Ascending aorta (tissue), 2 donors: Measurements from ENCODE around the gene FATE1. TPM values are rescaled to one million over a fixed set of nuclear protein-coding genes. Genes with fewer than 3 reads are reported as not detected.

Experiments
- DNase-seq, 2 donors: peaks; one replicate each; pipeline ENCODE4 v3.0.0-alpha.2; 2019; ENCODE audit warnings: low spot score in 2 of 2
- H3K27ac ChIP-seq, 2 donors: fragments of 200-600 bp; sonication (generic); one replicate each; pipeline ENCODE4 v1.5.1; 2016 to 2017; ENCODE audit warnings: mild to moderate bottlenecking in 1 of 2
- H3K27me3 ChIP-seq: fragments of 200-600 bp; sonication (generic); one replicate; pipeline ENCODE4 v1.5.1; 2017
- H3K36me3 ChIP-seq, 2 donors: fragments of 200-600 bp; sonication (generic); one replicate each; pipeline ENCODE4 v1.5.1; 2016
- H3K4me1 ChIP-seq, 2 donors: fragments of 200-600 bp; sonication (generic); one replicate each; pipeline ENCODE4 v1.5.1; 2016 to 2017; ENCODE audit warnings: mild to moderate bottlenecking in 1 of 2
- H3K4me3 ChIP-seq, 2 donors: fragments of 200-600 bp; sonication (generic); one replicate each; pipeline ENCODE4 v1.5.1; 2016 to 2017; ENCODE audit warnings: mild to moderate bottlenecking in 1 of 2
- H3K9me3 ChIP-seq, 2 donors: fragments of 200-600 bp; sonication (generic); one replicate each; pipeline ENCODE4 v1.5.1; 2016
- intact Hi-C: fragments of 100-400 bp; cut with DNase I; formaldehyde crosslinking; loops from one replicate; pipeline ENCODE4 v1.15.1; 2023
- total RNA-seq: library from RNA; depleted of rRNA; stranded (reverse); fragments of >200 nt; gene quantifications from one replicate; pipeline ENCODE4 v1.1.0, GENCODE V29; 2016
- TF ChIP-seq, protein P1 (sequence below), 3 experiments: fragments of 200-600 bp in 2 of 3; fragments of 450-650 bp in 1 of 3; sonication (generic) in 2 of 3; IDR thresholded peaks; one replicate each; pipeline ENCODE4 v1.5.1; 2016 to 2019; ENCODE audit warnings: antibody characterized with exemption in 3 of 3, mild to moderate bottlenecking in 1 of 3, moderate library complexity in 1 of 3

The FATE1 gene
- total RNA-seq, 1 donor from 2014 or later, result not detected

DNA sequence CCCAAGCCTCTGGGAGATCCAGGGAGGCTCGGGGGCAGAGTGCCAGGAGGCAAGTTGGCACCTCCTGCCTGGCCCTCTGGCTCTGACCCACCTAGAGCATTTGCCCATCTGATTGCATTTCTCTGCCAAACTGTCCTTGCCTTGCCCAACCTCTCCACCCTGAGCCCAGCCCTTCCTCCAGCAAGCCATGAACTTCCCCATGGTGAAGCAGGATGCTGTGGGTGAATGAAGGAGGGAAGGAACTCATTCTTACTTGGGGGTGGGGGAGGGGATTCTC lies 9.4 kb downstream of the FATE1 start:
- Histone ChIP-seq H3K4me3 (no peak overlapping the region), H3K27me3 (no peaks in the 10 kb centered on the region), H3K9me3 (no peaks in the 10 kb centered on the region), H3K27ac (no peak overlapping the region), H3K36me3 (no peaks in the 10 kb centered on the region), H3K4me1 (no peaks in the 10 kb centered on the region)
- DNase-seq, result no peak
- intact Hi-C loops, result no loop called here
- TF ChIP-seq, protein P1, sequence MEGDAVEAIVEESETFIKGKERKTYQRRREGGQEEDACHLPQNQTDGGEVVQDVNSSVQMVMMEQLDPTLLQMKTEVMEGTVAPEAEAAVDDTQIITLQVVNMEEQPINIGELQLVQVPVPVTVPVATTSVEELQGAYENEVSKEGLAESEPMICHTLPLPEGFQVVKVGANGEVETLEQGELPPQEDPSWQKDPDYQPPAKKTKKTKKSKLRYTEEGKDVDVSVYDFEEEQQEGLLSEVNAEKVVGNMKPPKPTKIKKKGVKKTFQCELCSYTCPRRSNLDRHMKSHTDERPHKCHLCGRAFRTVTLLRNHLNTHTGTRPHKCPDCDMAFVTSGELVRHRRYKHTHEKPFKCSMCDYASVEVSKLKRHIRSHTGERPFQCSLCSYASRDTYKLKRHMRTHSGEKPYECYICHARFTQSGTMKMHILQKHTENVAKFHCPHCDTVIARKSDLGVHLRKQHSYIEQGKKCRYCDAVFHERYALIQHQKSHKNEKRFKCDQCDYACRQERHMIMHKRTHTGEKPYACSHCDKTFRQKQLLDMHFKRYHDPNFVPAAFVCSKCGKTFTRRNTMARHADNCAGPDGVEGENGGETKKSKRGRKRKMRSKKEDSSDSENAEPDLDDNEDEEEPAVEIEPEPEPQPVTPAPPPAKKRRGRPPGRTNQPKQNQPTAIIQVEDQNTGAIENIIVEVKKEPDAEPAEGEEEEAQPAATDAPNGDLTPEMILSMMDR (IDR thresholded peaks at IDR 0.05), result no peak

DNA sequence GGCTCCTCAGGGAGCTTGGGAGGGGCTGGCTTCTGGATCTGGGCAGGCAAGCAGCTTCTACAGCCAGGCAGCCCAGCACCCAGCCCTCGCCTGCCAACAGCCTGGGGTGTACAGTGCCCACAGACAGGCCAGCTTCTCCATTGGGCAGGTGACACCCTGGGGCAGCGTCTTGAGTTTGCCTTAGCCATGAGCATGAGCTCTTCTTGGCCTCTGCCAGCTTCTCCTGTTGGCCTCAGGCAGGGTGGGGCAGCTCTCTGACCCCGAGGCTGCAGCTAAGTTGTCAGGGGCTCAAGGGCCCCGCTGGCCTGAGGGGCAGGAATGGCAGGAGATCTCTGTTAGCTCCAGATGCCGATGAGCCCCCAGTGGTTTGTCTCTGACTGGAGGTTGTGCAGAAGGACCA lies 10.9 kb downstream of the FATE1 start:
- no peaks in the 10 kb centered on the region for H3K9me3 ChIP-seq
- intact Hi-C loops, result no loop called here
- H3K4me1 ChIP-seq, result no peaks in the 10 kb centered on the region
- TF ChIP-seq, protein P1 (IDR thresholded peaks at IDR 0.05), result no peak
- H3K4me3 ChIP-seq, result no peak overlapping the region
- no peaks in the 10 kb centered on the region for H3K27me3 ChIP-seq
- H3K36me3 ChIP-seq, result no peaks in the 10 kb centered on the region
- H3K27ac ChIP-seq, result no peak overlapping the region
- peak in 1 of 2 donors; percentile 53 for DNase-seq

DNA sequence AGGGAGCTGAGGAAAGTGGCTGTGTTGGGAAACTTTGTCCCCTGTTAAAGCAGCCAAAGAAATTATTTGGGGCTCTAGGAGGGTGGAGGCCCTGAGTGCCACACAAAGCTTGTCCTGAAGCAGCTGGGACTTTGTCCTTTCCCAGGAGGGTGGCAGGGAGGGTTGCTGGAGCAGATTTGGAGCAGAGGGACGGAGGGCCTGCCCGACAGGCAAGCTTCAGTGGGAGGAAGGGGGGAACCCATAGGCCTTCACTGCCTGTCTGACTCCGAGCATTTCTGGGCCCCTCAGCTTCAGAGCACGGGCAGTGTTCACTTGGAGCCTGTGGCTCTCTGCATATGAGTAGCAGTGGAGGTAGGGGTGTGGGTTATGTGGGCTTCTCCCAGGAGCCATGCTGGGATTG lies 11.5 kb downstream of the FATE1 start:
- intact Hi-C loops, result no loop called here
- no peaks in the 10 kb centered on the region for H3K9me3 ChIP-seq
- no peak overlapping the region for H3K27ac ChIP-seq
- no peaks in the 10 kb centered on the region for H3K4me1 ChIP-seq
- TF ChIP-seq, protein P1 (IDR thresholded peaks at IDR 0.05), result no peak
- no peaks in the 10 kb centered on the region for H3K27me3 ChIP-seq
- no peak for DNase-seq
- no peaks in the 10 kb centered on the region for H3K36me3 ChIP-seq
- H3K4me3 ChIP-seq, result no peak overlapping the region

DNA sequence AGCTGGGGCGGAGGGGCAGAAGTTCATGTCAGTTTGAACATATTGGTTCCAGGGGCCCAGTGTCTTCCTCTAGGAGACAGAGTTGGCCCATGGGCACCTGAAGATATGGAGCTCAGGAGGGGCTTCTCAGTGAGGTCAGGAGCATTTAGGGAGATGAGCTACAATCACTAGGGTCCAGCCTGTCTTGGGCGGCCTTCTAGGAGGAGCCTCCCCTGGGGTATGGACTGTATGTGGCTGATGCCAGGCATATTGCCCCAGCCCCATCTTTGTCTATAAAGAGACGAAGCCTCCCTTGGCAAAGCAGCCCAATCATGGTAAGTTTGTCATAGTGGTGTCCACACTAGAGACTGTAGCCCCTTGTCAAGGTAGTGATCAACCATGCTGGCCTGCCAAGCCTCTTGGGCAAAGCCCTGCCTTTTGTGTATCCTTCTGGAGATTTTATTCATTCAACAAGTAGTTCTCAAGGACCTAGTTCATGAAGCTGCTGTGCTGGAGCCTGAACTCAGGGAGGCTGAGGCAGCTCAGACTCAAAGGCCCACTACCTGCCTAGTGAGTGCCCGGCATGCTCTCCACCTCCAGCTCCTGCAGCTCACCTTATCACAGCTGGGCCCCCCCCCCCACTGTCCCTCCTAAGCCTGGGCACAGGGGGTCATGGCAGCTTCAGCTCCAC lies 13.4 kb downstream of the FATE1 start:
- peak in 1 of 2 donors; percentile 45 for DNase-seq
- TF ChIP-seq, protein P1 (IDR thresholded peaks at IDR 0.05), result no peak
- Histone ChIP-seq H3K27me3 (no peaks in the 10 kb centered on the region), H3K9me3 (no peaks in the 10 kb centered on the region), H3K27ac (no peak overlapping the region), H3K4me3 (no peak overlapping the region), H3K36me3 (no peaks in the 10 kb centered on the region), H3K4me1 (no peaks in the 10 kb centered on the region)
- intact Hi-C loops, result no loop called here

DNA sequence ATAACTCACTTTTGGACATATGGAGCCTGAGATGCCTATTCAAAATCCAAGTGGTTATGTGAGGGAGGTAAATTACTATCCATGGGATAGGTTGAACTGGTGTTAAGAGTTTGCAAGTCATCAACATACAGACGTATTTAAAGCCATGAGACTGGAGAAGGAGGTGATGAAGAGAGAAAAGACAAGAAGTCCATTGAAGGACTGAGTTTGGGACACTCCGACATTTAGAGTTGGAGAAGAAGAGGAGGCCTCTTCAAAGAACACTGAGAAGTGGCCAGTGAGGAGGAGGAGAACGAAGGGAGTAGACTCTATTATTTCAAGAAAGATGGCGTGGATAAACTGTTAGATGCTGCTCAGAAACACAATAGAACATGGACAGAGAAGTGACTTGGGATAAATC lies 18.6 kb downstream of the FATE1 start, which contains the start of gene CNGA2:
CNGA2 (plus strand) TSS at position 301 of the 400 bp plus-strand sequence. CDS start 3,738 bp downstream, outside the sequence.
- DNase-seq, result no peak
- intact Hi-C loops, result no loop called here
- Histone ChIP-seq H3K27ac (no peak within 1 kb of the TSS), H3K4me1 (no peaks in the 10 kb centered on the region), H3K27me3 (no peaks in the 10 kb centered on the region), H3K9me3 (no peaks in the 10 kb centered on the region), H3K4me3 (no peak within 1 kb of the TSS), H3K36me3 (no peaks in the 10 kb centered on the region)
- TF ChIP-seq, protein P1 (IDR thresholded peaks at IDR 0.05), result no peak

DNA sequence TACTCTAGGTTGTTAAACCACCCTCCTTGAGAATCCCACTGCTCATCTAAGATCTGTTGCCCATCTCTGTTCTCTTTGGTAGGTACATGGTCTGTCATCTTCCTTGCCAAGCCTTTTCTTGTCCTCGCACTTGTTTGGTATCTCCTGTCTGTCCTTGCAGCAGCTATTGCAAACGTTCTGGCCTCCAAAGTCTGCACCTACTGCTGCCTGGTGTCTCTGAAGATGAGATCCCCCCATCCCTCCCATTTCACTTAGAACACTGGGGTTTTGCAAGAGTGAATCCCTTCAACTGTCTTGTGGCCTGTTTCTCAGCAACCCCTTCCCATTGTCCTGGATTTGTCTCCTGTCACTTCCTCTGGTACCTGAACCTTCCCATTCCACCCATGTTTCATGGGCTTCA lies 19.4 kb downstream of the FATE1 start:
- no peak for DNase-seq
- H3K4me3 ChIP-seq, result no peak overlapping the region
- intact Hi-C loops, result no loop called here
- no peak overlapping the region for H3K27ac ChIP-seq
- no peaks in the 10 kb centered on the region for H3K4me1 ChIP-seq
- H3K36me3 ChIP-seq, result no peaks in the 10 kb centered on the region
- TF ChIP-seq, protein P1 (IDR thresholded peaks at IDR 0.05), result no peak
- no peaks in the 10 kb centered on the region for H3K27me3 ChIP-seq
- H3K9me3 ChIP-seq, result no peaks in the 10 kb centered on the region
